Measurements from ENCODE around the gene ATP10A.

- TF ChIP-seq EP300 (IDR thresholded peaks at IDR 0.05) (no peak), CTCF (IDR thresholded peaks at IDR 0.05) (no peak), POLR2A (IDR thresholded peaks at IDR 0.05) (no peak)
Observed at GRCh38 chr15:25832158-25832557, 31.0 kb downstream of the ATP10A start.

Data from stomach (tissue), 4 donors.